RWPE1 (cell line): ENCODE results near the gene DRG2.

Experiments
- CTCF ChIA-PET: fragments of 350-600 bp; sonication (Branson Sonifier 250); formaldehyde crosslinking; extraction: SDS; loops from one replicate; lab custom pipeline; 2021; lab: Yijun Ruan, JAX
- POLR2A ChIA-PET: fragments of 400-600 bp; formaldehyde crosslinking; extraction: SDS; loops from one replicate; lab custom pipeline; 2020; ENCODE audit warnings: antibody characterized with exemption; ENCODE audit not compliant: low non-redundant PET; lab: Yijun Ruan, JAX
- DNase-seq: peaks from one replicate; pipeline ENCODE4 v3.0.0; 2012; ENCODE audit warnings: low spot score
- H3K27ac ChIP-seq: fragments of 450-650 bp; 2 replicates; pipeline ENCODE4 v1.5.1; 2017
- CTCF ChIP-seq: fragments of 450-650 bp; conservative IDR thresholded peaks from 2 replicates; pipeline ENCODE4 v1.5.1; 2017; ENCODE audit warnings: low read depth, mild to moderate bottlenecking

The DRG2 gene

GRCh38 chr17:18102640-18103039 lies 14.9 kb downstream of the DRG2 start:
- H3K27ac ChIP-seq = peak overlapping the region; percentile 17
- DNase-seq = no peak
- no peak for TF ChIP-seq CTCF
- CTCF ChIA-PET = no interaction called here
- POLR2A ChIA-PET = no interaction called here

- POLR2A ChIA-PET = no interaction called here
- no peak for TF ChIP-seq CTCF
- peak overlapping the region; percentile 3; the same call in 1 of the 2 replicates for H3K27ac ChIP-seq
- CTCF ChIA-PET = no interaction called here
- no peak for DNase-seq
Measured at GRCh38 chr17:18105027-18105426, 17.3 kb downstream of the DRG2 start.

GRCh38 chr17:18105595-18105994 lies 17.8 kb downstream of the DRG2 start:
- no peak for DNase-seq
- CTCF ChIA-PET = no interaction called here
- TF ChIP-seq CTCF = no peak
- no peak overlapping the region for H3K27ac ChIP-seq
- POLR2A ChIA-PET = no interaction called here

- ChIA-PET POLR2A (interaction anchor here (0.5 kb wide), 1 partner anchor 20 kb away, joined by 3 read pairs; no protein-coding TSS in a partner anchor), CTCF (no interaction called here)
- 0 out of 2 replicates have a peak overlapping the region, but pooled peaks have one; percentile 7 for H3K27ac ChIP-seq
- DNase-seq = no peak
- TF ChIP-seq CTCF = no peak
Measured at GRCh38 chr17:18106211-18106610, 18.5 kb downstream of the DRG2 start.

- H3K27ac ChIP-seq = peak overlapping the region; percentile 31
- ChIA-PET CTCF (no interaction called here), POLR2A (no interaction called here)
- DNase-seq = no peak
- TF ChIP-seq CTCF = no peak
Measured at GRCh38 chr17:18107061-18107790, 19.5 kb downstream of the DRG2 start.

GRCh38 chr17:18107971-18108370 lies 20.2 kb downstream of the DRG2 start:
- ChIA-PET POLR2A (no interaction called here), CTCF (no interaction called here)
- TF ChIP-seq CTCF = no peak
- peak overlapping the region; percentile 31 for H3K27ac ChIP-seq
- DNase-seq = no peak
